ENCODE measurements around the gene PPP1R12C. TPM values are rescaled to one million over a fixed set of nuclear protein-coding genes. Genes with fewer than 3 reads are reported as not detected.
A peak's percentile ranks its signal among the peaks of the same experiment; 100 is the strongest.

Gene PPP1R12C
- total and polyA plus RNA-seq, 10 of the 15 experiments (the other 5 are each of a cell fraction or from before 2014, with no cell fraction given): 1.4 to 84.7 (median 20.5) TPM

- no peak for TF ChIP-seq PRDM15 (CRISPR knock-in tag; IDR thresholded peaks at IDR 0.05)
- peak; percentile 85 for TF ChIP-seq CHD2 (IDR thresholded peaks at IDR 0.05; ENCODE audit: borderline replicate concordance, low read depth, low read length)
- TF ChIP-seq RAD51 (IDR thresholded peaks at IDR 0.05): no peak
- peak in 1 of 2 experiments; percentile 29; a peak in 1 of 4 replicates for TF ChIP-seq BHLHE40 (IDR thresholded peaks at IDR 0.05; ENCODE audit: borderline replicate concordance in 1 of 2, low read depth in 2 of 2, low read length in 1 of 2)
- TF ChIP-seq CUX1 (IDR thresholded peaks at IDR 0.05; ENCODE audit: insufficient replicate concordance, low read depth, low read length): no peak
- TF ChIP-seq CTCF (IDR thresholded peaks at IDR 0.05 in 2 of 3, conservative IDR thresholded peaks at IDR 0.05 in 1 of 3; ENCODE audit: control insufficient read depth in 2 of 3, extremely low read depth in 1 of 3, insufficient read depth in 1 of 3, low read depth in 3 of 3, low read length in 3 of 3): no peak
- TF ChIP-seq TCF7 (IDR thresholded peaks at IDR 0.05; ENCODE audit: borderline replicate concordance): no peak
- peak; percentile 95 for TF ChIP-seq CREB1 (IDR thresholded peaks at IDR 0.05; ENCODE audit: low read depth)
- no peak for TF ChIP-seq CBX5 (IDR thresholded peaks at IDR 0.05; ENCODE audit: low read depth)
- no peak for TF ChIP-seq STAT1 (conservative IDR thresholded peaks at IDR 0.05)
- no peak for TF ChIP-seq IRF3 (IDR thresholded peaks at IDR 0.05)
Observed at GRCh38 chr19:55117663-55118391, 390 bp upstream of the PPP1R12C start (continued).
